OCI-LY7 (cell line): ENCODE results near the gene AADACL4.

ENCODE experiments used
- CTCF ChIP-seq: fragments of 200-600 bp; sonication (generic); conservative IDR thresholded peaks from 2 replicates; pipeline ENCODE4 v1.5.1; 2014; ENCODE audit warnings: mild to moderate bottlenecking, antibody characterized with exemption, low read length, moderate library complexity, mixed read lengths
- EZH2phosphoT487 ChIP-seq: fragments of 200-600 bp; sonication (generic); IDR thresholded peaks from 2 replicates; pipeline ENCODE4 v1.6.1; 2018; ENCODE audit warnings: low read depth, borderline replicate concordance, mild to moderate bottlenecking, mixed run types, antibody characterized with exemption, low read length, moderate library complexity, mixed read lengths

- TF ChIP-seq CTCF: no peak
- no peak for TF ChIP-seq EZH2phosphoT487
Measured at GRCh38 chr1:12598974-12599373, 44.9 kb upstream of the AADACL4 start.
